ENCODE measurements around the gene FAM43A. TPM values are rescaled to one million over a fixed set of nuclear protein-coding genes. Genes with fewer than 3 reads are reported as not detected.

The FAM43A gene
- total RNA-seq, 1 donor from 2014 or later, result 33.5 TPM

- TF ChIP-seq CTCF (IDR thresholded peaks at IDR 0.05; ENCODE audit: unreplicated experiment), result no peak
- Mint-ChIP-seq H3K4me3 (ENCODE audit: unreplicated experiment) (no peak overlapping the region), H3K9me3 (ENCODE audit: unreplicated experiment) (no peaks in the 10 kb centered on the region), H3K27ac (ENCODE audit: unreplicated experiment) (no peak overlapping the region), H3K36me3 (ENCODE audit: low read depth, unreplicated experiment) (peaks cover 5% of the 10 kb centered on the region), H3K4me1 (ENCODE audit: unreplicated experiment) (peaks cover 8% of the 10 kb centered on the region), H3K27me3 (ENCODE audit: unreplicated experiment) (peaks cover 10% of the 10 kb centered on the region)
- no peak for DNase-seq (ENCODE audit: low spot score)
These were observed 16.9 kb downstream of the FAM43A start for GRCh38 chr3:194702545-194702944.

- Mint-ChIP-seq H3K27ac (ENCODE audit: unreplicated experiment) (no peak overlapping the region), H3K4me3 (ENCODE audit: unreplicated experiment) (no peak overlapping the region), H3K27me3 (ENCODE audit: unreplicated experiment) (peaks cover 6% of the 10 kb centered on the region), H3K4me1 (ENCODE audit: unreplicated experiment) (peaks cover 8% of the 10 kb centered on the region), H3K36me3 (ENCODE audit: low read depth, unreplicated experiment) (peaks cover 5% of the 10 kb centered on the region), H3K9me3 (ENCODE audit: unreplicated experiment) (no peaks in the 10 kb centered on the region)
- no peak for DNase-seq (ENCODE audit: low spot score)
- TF ChIP-seq CTCF (IDR thresholded peaks at IDR 0.05; ENCODE audit: unreplicated experiment), result no peak
These were observed 19.5 kb downstream of the FAM43A start for GRCh38 chr3:194705227-194705626.

DNA sequence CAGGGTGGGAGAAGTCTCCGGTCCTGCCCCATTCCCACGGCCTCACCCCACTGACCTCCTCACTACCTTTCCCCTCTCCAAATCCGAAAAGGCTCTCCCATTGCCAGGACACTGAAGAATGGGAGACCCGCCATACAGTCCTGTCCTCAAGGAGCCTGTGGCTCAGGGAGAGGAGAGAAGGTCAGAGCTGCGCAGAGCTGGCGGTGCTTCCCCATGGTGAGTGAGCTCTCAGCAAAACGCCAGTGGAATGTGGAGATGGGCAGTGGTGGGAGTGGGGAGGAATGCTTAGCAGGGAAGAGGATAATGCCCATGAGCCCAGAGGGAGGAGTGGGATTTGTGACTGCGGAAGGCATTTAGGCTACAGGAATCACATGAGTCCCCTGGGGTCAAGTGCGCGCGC is 20.1 kb downstream of the FAM43A start:
- peaks cover 6% of the 10 kb centered on the region for H3K27me3 Mint-ChIP-seq (ENCODE audit: unreplicated experiment)
- H3K27ac Mint-ChIP-seq (ENCODE audit: unreplicated experiment), result no peak overlapping the region
- H3K4me3 Mint-ChIP-seq (ENCODE audit: unreplicated experiment), result no peak overlapping the region
- H3K36me3 Mint-ChIP-seq (ENCODE audit: low read depth, unreplicated experiment), result peaks cover 5% of the 10 kb centered on the region
- H3K9me3 Mint-ChIP-seq (ENCODE audit: unreplicated experiment), result no peaks in the 10 kb centered on the region
- no peak for TF ChIP-seq CTCF (IDR thresholded peaks at IDR 0.05; ENCODE audit: unreplicated experiment)
- DNase-seq (ENCODE audit: low spot score), result no peak
- H3K4me1 Mint-ChIP-seq (ENCODE audit: unreplicated experiment), result peaks cover 8% of the 10 kb centered on the region

DNA sequence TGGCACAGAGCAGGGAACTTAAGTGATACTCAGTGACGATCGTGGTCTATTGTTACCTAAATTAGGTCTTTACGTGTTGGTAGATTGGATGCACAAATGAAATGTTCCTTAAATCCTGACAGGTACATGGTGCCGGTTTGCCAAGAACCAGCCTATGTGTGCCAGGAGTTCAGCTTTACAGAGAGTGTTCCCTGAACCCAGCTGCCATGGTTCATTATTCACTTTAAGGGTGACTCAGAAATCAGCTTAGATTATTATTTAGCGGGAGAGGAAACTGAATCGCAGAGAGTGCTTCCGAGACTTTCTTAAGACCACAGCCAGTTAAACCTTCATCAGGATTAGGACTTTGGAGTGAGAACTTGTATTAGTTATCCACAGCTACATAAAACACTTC is 21.5 kb downstream of the FAM43A start:
- no peak for TF ChIP-seq CTCF (IDR thresholded peaks at IDR 0.05; ENCODE audit: unreplicated experiment)
- H3K36me3 Mint-ChIP-seq (ENCODE audit: low read depth, unreplicated experiment), result peaks cover 5% of the 10 kb centered on the region
- peaks cover 8% of the 10 kb centered on the region for H3K4me1 Mint-ChIP-seq (ENCODE audit: unreplicated experiment)
- H3K27ac Mint-ChIP-seq (ENCODE audit: unreplicated experiment), result no peak overlapping the region
- no peak overlapping the region for H3K4me3 Mint-ChIP-seq (ENCODE audit: unreplicated experiment)
- H3K27me3 Mint-ChIP-seq (ENCODE audit: unreplicated experiment), result peaks cover 6% of the 10 kb centered on the region
- no peak for DNase-seq (ENCODE audit: low spot score)
- no peaks in the 10 kb centered on the region for H3K9me3 Mint-ChIP-seq (ENCODE audit: unreplicated experiment)

DNA sequence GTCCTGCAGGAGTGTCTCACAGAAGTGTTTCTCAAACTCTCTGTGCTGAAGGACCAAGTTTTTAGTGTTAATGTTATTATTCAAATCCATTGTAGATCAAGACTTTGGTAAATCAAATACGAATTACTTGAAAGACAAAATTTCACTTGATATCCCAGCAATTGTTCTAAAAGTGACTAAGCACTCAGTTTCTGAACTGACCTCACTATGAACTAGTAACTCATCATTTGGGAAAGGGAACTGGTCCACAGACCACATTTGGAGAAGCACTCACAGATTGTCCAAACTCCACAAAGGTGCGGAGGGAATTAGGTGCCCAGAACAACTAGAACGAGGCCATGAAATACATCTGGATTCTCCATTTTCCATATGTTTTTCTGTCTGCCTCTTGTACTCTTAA is 25.6 kb downstream of the FAM43A start:
- Mint-ChIP-seq H3K4me1 (ENCODE audit: unreplicated experiment) (peaks cover 2% of the 10 kb centered on the region), H3K9me3 (ENCODE audit: unreplicated experiment) (no peaks in the 10 kb centered on the region), H3K36me3 (ENCODE audit: low read depth, unreplicated experiment) (no peaks in the 10 kb centered on the region), H3K27ac (ENCODE audit: unreplicated experiment) (no peak overlapping the region), H3K4me3 (ENCODE audit: unreplicated experiment) (no peak overlapping the region), H3K27me3 (ENCODE audit: unreplicated experiment) (peaks cover 7% of the 10 kb centered on the region)
- DNase-seq (ENCODE audit: low spot score), result no peak
- no peak for TF ChIP-seq CTCF (IDR thresholded peaks at IDR 0.05; ENCODE audit: unreplicated experiment)
